ENCODE measurements around the gene IGF2BP2.

DNA sequence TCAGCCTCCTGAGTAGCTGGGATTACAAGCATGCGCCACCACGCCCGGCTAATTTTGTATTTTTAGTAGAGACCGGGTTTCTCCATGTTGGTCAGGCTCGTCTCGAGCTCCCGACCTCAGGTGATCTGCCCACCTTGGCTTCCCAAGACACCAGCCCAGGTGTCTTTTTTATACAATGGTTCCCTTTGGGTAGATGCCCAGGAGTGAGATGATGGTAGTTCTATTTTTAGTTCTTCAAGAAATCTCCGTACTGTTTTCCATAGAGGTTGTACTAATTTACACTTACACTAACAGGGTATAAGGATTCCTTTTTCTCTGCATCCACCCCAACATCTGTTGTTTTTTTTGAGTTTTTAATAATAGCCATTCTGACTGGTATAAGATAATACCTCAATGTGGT is 94.3 kb downstream of the IGF2BP2 start:
- TF ChIP-seq, protein P1, sequence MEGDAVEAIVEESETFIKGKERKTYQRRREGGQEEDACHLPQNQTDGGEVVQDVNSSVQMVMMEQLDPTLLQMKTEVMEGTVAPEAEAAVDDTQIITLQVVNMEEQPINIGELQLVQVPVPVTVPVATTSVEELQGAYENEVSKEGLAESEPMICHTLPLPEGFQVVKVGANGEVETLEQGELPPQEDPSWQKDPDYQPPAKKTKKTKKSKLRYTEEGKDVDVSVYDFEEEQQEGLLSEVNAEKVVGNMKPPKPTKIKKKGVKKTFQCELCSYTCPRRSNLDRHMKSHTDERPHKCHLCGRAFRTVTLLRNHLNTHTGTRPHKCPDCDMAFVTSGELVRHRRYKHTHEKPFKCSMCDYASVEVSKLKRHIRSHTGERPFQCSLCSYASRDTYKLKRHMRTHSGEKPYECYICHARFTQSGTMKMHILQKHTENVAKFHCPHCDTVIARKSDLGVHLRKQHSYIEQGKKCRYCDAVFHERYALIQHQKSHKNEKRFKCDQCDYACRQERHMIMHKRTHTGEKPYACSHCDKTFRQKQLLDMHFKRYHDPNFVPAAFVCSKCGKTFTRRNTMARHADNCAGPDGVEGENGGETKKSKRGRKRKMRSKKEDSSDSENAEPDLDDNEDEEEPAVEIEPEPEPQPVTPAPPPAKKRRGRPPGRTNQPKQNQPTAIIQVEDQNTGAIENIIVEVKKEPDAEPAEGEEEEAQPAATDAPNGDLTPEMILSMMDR (IDR thresholded peaks at IDR 0.05; ENCODE audit: low read depth, low read length), result no peak
- TF ChIP-seq EZH2phosphoT487 (IDR thresholded peaks at IDR 0.05; ENCODE audit: low read depth), result no peak

All from OCI-LY3 (cell line).